Activated naive CD8-positive, alpha-beta T cell (primary cell): ENCODE results near the gene MMAB.

Experiments
- H3K27ac Mint-ChIP-seq: one replicate; pipeline ENCODE4 v1.8.0; 2021; ENCODE audit warnings: mixed read lengths
- H3K27me3 Mint-ChIP-seq: one replicate; pipeline ENCODE4 v1.8.0; 2021; ENCODE audit warnings: mixed read lengths
- H3K36me3 Mint-ChIP-seq: one replicate; pipeline ENCODE4 v1.8.0; 2021; ENCODE audit warnings: mixed read lengths
- H3K4me1 Mint-ChIP-seq: one replicate; pipeline ENCODE4 v1.8.0; 2021; ENCODE audit warnings: low read depth, mixed read lengths
- H3K4me3 Mint-ChIP-seq: one replicate; pipeline ENCODE4 v1.8.0; 2021; ENCODE audit warnings: mild to moderate bottlenecking, mixed read lengths
- H3K9me3 Mint-ChIP-seq: one replicate; pipeline ENCODE4 v1.8.0; 2021; ENCODE audit warnings: low read depth, mixed read lengths

The MMAB gene

GRCh38 chr12:109581334-109581691 is 8.0 kb upstream of the MMAB start:
- H3K4me3 Mint-ChIP-seq = no peak overlapping the region
- peaks cover under 1% of the 10 kb centered on the region for H3K4me1 Mint-ChIP-seq
- H3K27ac Mint-ChIP-seq = no peak overlapping the region
- peaks cover 10% of the 10 kb centered on the region for H3K36me3 Mint-ChIP-seq
- H3K9me3 Mint-ChIP-seq = no peaks in the 10 kb centered on the region
- H3K27me3 Mint-ChIP-seq = no peaks in the 10 kb centered on the region

- no peaks in the 10 kb centered on the region for H3K27me3 Mint-ChIP-seq
- H3K4me3 Mint-ChIP-seq = no peak overlapping the region
- peaks cover 12% of the 10 kb centered on the region for H3K36me3 Mint-ChIP-seq
- no peak overlapping the region for H3K27ac Mint-ChIP-seq
- H3K9me3 Mint-ChIP-seq = no peaks in the 10 kb centered on the region
- peaks cover 2% of the 10 kb centered on the region for H3K4me1 Mint-ChIP-seq
Measured at GRCh38 chr12:109580684-109581333, 7.5 kb upstream of the MMAB start.

- Mint-ChIP-seq H3K4me3 (no peak overlapping the region), H3K27ac (no peak overlapping the region), H3K36me3 (peaks cover 12% of the 10 kb centered on the region), H3K27me3 (no peaks in the 10 kb centered on the region), H3K4me1 (peaks cover 2% of the 10 kb centered on the region), H3K9me3 (no peaks in the 10 kb centered on the region)
Measured at GRCh38 chr12:109580272-109580671, 7.0 kb upstream of the MMAB start.

GRCh38 chr12:109579639-109580038 is 6.3 kb upstream of the MMAB start:
- Mint-ChIP-seq H3K4me3 (no peak overlapping the region), H3K4me1 (peaks cover 6% of the 10 kb centered on the region), H3K36me3 (peaks cover 12% of the 10 kb centered on the region), H3K27me3 (no peaks in the 10 kb centered on the region), H3K27ac (no peak overlapping the region), H3K9me3 (no peaks in the 10 kb centered on the region)

- Mint-ChIP-seq H3K9me3 (no peaks in the 10 kb centered on the region), H3K36me3 (peaks cover 7% of the 10 kb centered on the region), H3K4me3 (no peak overlapping the region), H3K4me1 (peaks cover 14% of the 10 kb centered on the region), H3K27ac (no peak overlapping the region), H3K27me3 (no peaks in the 10 kb centered on the region)
Measured at GRCh38 chr12:109578330-109578927, 5.1 kb upstream of the MMAB start.

- Mint-ChIP-seq H3K27ac (no peak overlapping the region), H3K4me3 (no peak overlapping the region), H3K4me1 (peaks cover 21% of the 10 kb centered on the region), H3K27me3 (no peaks in the 10 kb centered on the region), H3K36me3 (peaks cover 7% of the 10 kb centered on the region), H3K9me3 (no peaks in the 10 kb centered on the region)
Measured at GRCh38 chr12:109577311-109577710, 4.0 kb upstream of the MMAB start.

- Mint-ChIP-seq H3K27ac (no peak overlapping the region), H3K36me3 (peaks cover 7% of the 10 kb centered on the region), H3K9me3 (no peaks in the 10 kb centered on the region), H3K4me1 (peaks cover 25% of the 10 kb centered on the region), H3K4me3 (no peak overlapping the region), H3K27me3 (no peaks in the 10 kb centered on the region)
Measured at GRCh38 chr12:109575683-109576082, 2.4 kb upstream of the MMAB start.

- H3K27me3 Mint-ChIP-seq = no peaks in the 10 kb centered on the region
Measured at GRCh38 chr12:109573914-109574244, 575 bp upstream of the MMAB start.

GRCh38 chr12:109572506-109572845 is 828 bp downstream of the MMAB start:
- H3K4me1 Mint-ChIP-seq = peaks cover 25% of the 10 kb centered on the region
- H3K27me3 Mint-ChIP-seq = no peaks in the 10 kb centered on the region
- no peaks in the 10 kb centered on the region for H3K9me3 Mint-ChIP-seq
- H3K27ac Mint-ChIP-seq = peak overlapping the region; percentile 87
- peaks cover 4% of the 10 kb centered on the region for H3K36me3 Mint-ChIP-seq
- H3K4me3 Mint-ChIP-seq = peak overlapping the region; percentile 91

More at GRCh38 chr12:109573914-109574244, 575 bp upstream of the MMAB start:
- H3K27ac Mint-ChIP-seq = peak overlapping the region; percentile 87
- peak overlapping the region; percentile 91 for H3K4me3 Mint-ChIP-seq
- H3K36me3 Mint-ChIP-seq = peaks cover 6% of the 10 kb centered on the region
- peaks cover 25% of the 10 kb centered on the region for H3K4me1 Mint-ChIP-seq
- H3K9me3 Mint-ChIP-seq = no peaks in the 10 kb centered on the region

- Mint-ChIP-seq H3K27me3 (no peaks in the 10 kb centered on the region), H3K36me3 (peaks cover 4% of the 10 kb centered on the region), H3K4me1 (peaks cover 25% of the 10 kb centered on the region), H3K4me3 (no peak overlapping the region), H3K9me3 (no peaks in the 10 kb centered on the region), H3K27ac (no peak overlapping the region)
Measured at GRCh38 chr12:109571773-109572505, 1.4 kb downstream of the MMAB start.

- H3K4me3 Mint-ChIP-seq = no peak overlapping the region
- no peaks in the 10 kb centered on the region for H3K27me3 Mint-ChIP-seq
- peaks cover 5% of the 10 kb centered on the region for H3K36me3 Mint-ChIP-seq
- H3K4me1 Mint-ChIP-seq = peaks cover 12% of the 10 kb centered on the region
- H3K27ac Mint-ChIP-seq = no peak overlapping the region
- H3K9me3 Mint-ChIP-seq = no peaks in the 10 kb centered on the region
Measured at GRCh38 chr12:109568486-109568885, 4.8 kb downstream of the MMAB start.

- no peak overlapping the region for H3K4me3 Mint-ChIP-seq
- peaks cover 5% of the 10 kb centered on the region for H3K36me3 Mint-ChIP-seq
- H3K9me3 Mint-ChIP-seq = no peaks in the 10 kb centered on the region
- no peaks in the 10 kb centered on the region for H3K27me3 Mint-ChIP-seq
- no peak overlapping the region for H3K27ac Mint-ChIP-seq
- H3K4me1 Mint-ChIP-seq = peaks cover 10% of the 10 kb centered on the region
Measured at GRCh38 chr12:109567967-109568366, 5.3 kb downstream of the MMAB start.

- peaks cover 4% of the 10 kb centered on the region for H3K4me1 Mint-ChIP-seq
- H3K9me3 Mint-ChIP-seq = no peaks in the 10 kb centered on the region
- H3K27ac Mint-ChIP-seq = no peak overlapping the region
- H3K27me3 Mint-ChIP-seq = no peaks in the 10 kb centered on the region
- H3K36me3 Mint-ChIP-seq = peaks cover 8% of the 10 kb centered on the region
- no peak overlapping the region for H3K4me3 Mint-ChIP-seq
Measured at GRCh38 chr12:109567296-109567695, 6.0 kb downstream of the MMAB start.

GRCh38 chr12:109566424-109566823 is 6.9 kb downstream of the MMAB start:
- Mint-ChIP-seq H3K4me1 (no peaks in the 10 kb centered on the region), H3K9me3 (no peaks in the 10 kb centered on the region), H3K27ac (no peak overlapping the region), H3K27me3 (no peaks in the 10 kb centered on the region), H3K36me3 (peaks cover 12% of the 10 kb centered on the region), H3K4me3 (no peak overlapping the region)

- Mint-ChIP-seq H3K9me3 (no peaks in the 10 kb centered on the region), H3K27ac (no peak overlapping the region), H3K27me3 (no peaks in the 10 kb centered on the region), H3K4me3 (no peak overlapping the region), H3K4me1 (no peaks in the 10 kb centered on the region), H3K36me3 (peaks cover 9% of the 10 kb centered on the region)
Measured at GRCh38 chr12:109563291-109564284, 9.7 kb downstream of the MMAB start.
